Measurements from ENCODE around the gene DYSF. TPM values are rescaled to one million over a fixed set of nuclear protein-coding genes. Genes with fewer than 3 reads are reported as not detected.

Gene DYSF
- total RNA-seq, 1 experiment from 2014 or later: 5.5 TPM

GRCh38 chr2:71679491-71679890, 226.1 kb downstream of the DYSF start:
- no peak overlapping the region for H3T11ph ChIP-seq (ENCODE audit: low read length)
- H2BK120ac ChIP-seq (ENCODE audit: low read depth, low read length, poor library complexity, severe bottlenecking): no peak overlapping the region
- no peaks in the 10 kb centered on the region; a peak in 2 of 7 replicates for H3K36me3 Mint-ChIP-seq (ENCODE audit: insufficient read depth in 1 of 3, low read depth in 3 of 3)
- no peak overlapping the region for H4K91ac ChIP-seq (ENCODE audit: insufficient read length, low read depth, low read length)
- no peak overlapping the region for H4K8ac ChIP-seq (replicated peaks; ENCODE audit: insufficient read length, low read depth, low read length)
- H3K4me3 Mint-ChIP-seq: no peak overlapping the region
- WGBS (ENCODE audit: extremely low coverage, insufficient read length, low lambda C conversion rate): no CpG with 5 or more reads among the region's 4 CpGs
- no peaks in the 10 kb centered on the region for H3K27me3 ChIP-seq (ENCODE audit: insufficient read depth, low read length)
- no peak overlapping the region for H3K23ac ChIP-seq (ENCODE audit: insufficient read length, low read depth, low read length)
- TF ChIP-seq CTCF (conservative IDR thresholded peaks at IDR 0.05): no peak
- H3K9ac ChIP-seq (ENCODE audit: extremely low read depth, insufficient read length, low read length): no peak overlapping the region
- no peak overlapping the region for H2BK5ac ChIP-seq (ENCODE audit: insufficient read length, low read length)
- no peaks in the 10 kb centered on the region for H3K79me1 ChIP-seq (ENCODE audit: insufficient read depth, low read depth, low read length, poor library complexity, severe bottlenecking)
- H3K9me3 ChIP-seq (ENCODE audit: control insufficient read depth, low read depth, low read length): no peaks in the 10 kb centered on the region
- no peak overlapping the region for H3K4me2 ChIP-seq (ENCODE audit: insufficient read depth, insufficient read length, low read length)
- no peak overlapping the region for H2BK12ac ChIP-seq (ENCODE audit: insufficient read length, low read depth, low read length)
- 0 out of 4 replicates have a peak, but pooled peaks cover 0 to 2% of the 10 kb centered on the region in 2 experiments for H3K4me1 Mint-ChIP-seq
- H2AK5ac ChIP-seq (ENCODE audit: insufficient read length, low read length): no peak overlapping the region
- no peak overlapping the region for H3K56ac ChIP-seq (ENCODE audit: insufficient read length, low read depth, low read length)
- no peak overlapping the region for H4K5ac ChIP-seq (ENCODE audit: insufficient read length, low read depth, low read length)
- no peak overlapping the region for H3K27ac ChIP-seq (ENCODE audit: insufficient read length, low read depth, low read length)
- no peaks in the 10 kb centered on the region for H3K9me3 Mint-ChIP-seq
- no peaks in the 10 kb centered on the region for H4K20me1 ChIP-seq (ENCODE audit: control insufficient read depth, insufficient read depth, insufficient read length)
- H3K79me2 ChIP-seq (ENCODE audit: insufficient read depth, low read length): no peaks in the 10 kb centered on the region
- no peak overlapping the region for H3K4ac ChIP-seq (ENCODE audit: low read depth, low read length)
- no peak overlapping the region for H3K27ac Mint-ChIP-seq
- no peak for DNase-seq
- H3K23me2 ChIP-seq (ENCODE audit: insufficient read length, low read depth, low read length, poor library complexity, severe bottlenecking): no peaks in the 10 kb centered on the region
- H3K27me3 Mint-ChIP-seq (ENCODE audit: low read depth): no peaks in the 10 kb centered on the region
- no peaks in the 10 kb centered on the region for H3K4me1 ChIP-seq (ENCODE audit: insufficient read depth, low read length)
- no peak overlapping the region for H3K18ac ChIP-seq (ENCODE audit: insufficient read length, low read depth, low read length)
- H3K14ac ChIP-seq (ENCODE audit: insufficient read depth, low read length): no peak overlapping the region
- no peak overlapping the region for H2BK20ac ChIP-seq (ENCODE audit: low read depth, low read length, poor library complexity, severe bottlenecking)
- H2AFZ ChIP-seq (ENCODE audit: low read length): no peak overlapping the region
- H2BK15ac ChIP-seq (ENCODE audit: low read depth, low read length): no peak overlapping the region

All from H9 (cell line).